ENCODE data around the gene CTSE. TPM values are rescaled to one million over a fixed set of nuclear protein-coding genes. Genes with fewer than 3 reads are reported as not detected.
A peak's percentile ranks its signal among the peaks of the same experiment; 100 is the strongest.

Gene CTSE
- total and polyA plus RNA-seq, 2 of the 8 experiments (the other 6 are each of a cell fraction or from before 2014, with no cell fraction given) = 0.03 TPM; not detected in 1

GRCh38 chr1:206037581-206037980 lies 13.9 kb upstream of the CTSE start:
- Histone ChIP-seq H3K18ac (ENCODE audit: extremely low read depth, low read length) (no peak overlapping the region), H3K79me1 (ENCODE audit: low read depth, low read length) (no peaks in the 10 kb centered on the region), H2BK12ac (ENCODE audit: low read depth, low read length) (no peak overlapping the region), H4K91ac (replicated peaks; ENCODE audit: insufficient read length, low read length) (no peak overlapping the region), H3K27ac (ENCODE audit: low read depth, low read length) (no peak overlapping the region), H2BK120ac (replicated peaks; ENCODE audit: low read depth, low read length) (no peak overlapping the region), H3K9me3 (ENCODE audit: insufficient read depth in 2 of 2, low read depth in 1 of 2, low read length in 1 of 2) (no peaks in the 10 kb centered on the region), H3K36me3 (ENCODE audit: control insufficient read depth in 2 of 4, insufficient read depth in 4 of 4, low read length in 3 of 4) (no peaks in the 10 kb centered on the region), H2BK5ac (ENCODE audit: low read depth, low read length) (no peak overlapping the region), H3K23me2 (ENCODE audit: low read depth, low read length) (no peaks in the 10 kb centered on the region), H3K4me2 (ENCODE audit: insufficient read depth in 1 of 2, low read depth in 2 of 2, low read length in 2 of 2) (no peak overlapping the region), H3K4me3 (ENCODE audit: extremely low read depth in 1 of 4, insufficient read depth in 2 of 4, low read depth in 3 of 4, low read length in 4 of 4) (no peak overlapping the region), H3K9ac (replicated peaks in 1 of 4; ENCODE audit: extremely low read depth in 1 of 4, low read depth in 3 of 4, low read length in 3 of 4) (no peak overlapping the region), H2BK20ac (ENCODE audit: low read length) (no peak overlapping the region), H3K4ac (replicated peaks; ENCODE audit: insufficient read length, low read depth, low read length) (no peak overlapping the region), H3K56ac (replicated peaks; ENCODE audit: insufficient read length, low read depth, low read length) (no peak overlapping the region), H2BK15ac (ENCODE audit: low read length) (no peak overlapping the region), H3K79me2 (ENCODE audit: control insufficient read depth in 1 of 2, insufficient read depth in 2 of 2, low read length in 2 of 2) (no peaks in the 10 kb centered on the region), H2AFZ (ENCODE audit: low read length) (no peak overlapping the region), H3K23ac (ENCODE audit: insufficient read length) (no peak overlapping the region), H2AK5ac (ENCODE audit: low read depth, low read length) (no peak overlapping the region), H4K5ac (ENCODE audit: insufficient read length, low read depth, low read length) (no peak overlapping the region), H3K27me3 (replicated peaks in 1 of 4; ENCODE audit: control insufficient read depth in 3 of 4, extremely low read depth in 1 of 4, insufficient read depth in 3 of 4, low read length in 3 of 4) (no peaks in the 10 kb centered on the region), H3K14ac (ENCODE audit: insufficient read length) (no peak overlapping the region), H4K8ac (ENCODE audit: extremely low read depth, insufficient read depth, low read length) (no peak overlapping the region), H4K20me1 (replicated peaks in 1 of 2; ENCODE audit: control insufficient read depth in 1 of 2, insufficient read depth in 2 of 2, low read length in 2 of 2) (no peaks in the 10 kb centered on the region), H3K4me1 (replicated peaks in 1 of 4; ENCODE audit: control insufficient read depth in 3 of 4, insufficient read depth in 4 of 4, low read length in 3 of 4) (peaks cover 2 to 9% (median 3%) of the 10 kb centered on the region in 4 experiments; a peak in 5 of 7 replicates)
- POLR2A ChIA-PET (ENCODE audit: partially characterized antibody) = no interaction called here
- CTCF ChIA-PET (ENCODE audit: partially characterized antibody) = interaction anchor here (0.7 to 2.0 kb wide), 8 partner anchors 9 to 80 kb away, joined by 3 to 8 read pairs (median 4); partner anchors contain the start of gene AVPR1B
- TF ChIP-seq TCF12 (IDR thresholded peaks at IDR 0.05; ENCODE audit: low read depth, low read length) = no peak
- no peak for TF ChIP-seq CEBPB (IDR thresholded peaks at IDR 0.05; ENCODE audit: low read depth, low read length)
- TF ChIP-seq EP300 (IDR thresholded peaks at IDR 0.05; ENCODE audit: borderline replicate concordance in 1 of 2, low read depth in 2 of 2, low read length in 2 of 2) = no peak
- TF ChIP-seq SIN3A (conservative IDR thresholded peaks at IDR 0.05 in 1 of 2, IDR thresholded peaks at IDR 0.05 in 1 of 2; ENCODE audit: low read depth in 1 of 2, low read length in 2 of 2) = no peak
- TF ChIP-seq SP2 (IDR thresholded peaks at IDR 0.05; ENCODE audit: low read length) = no peak
- TF ChIP-seq CBX8 (IDR thresholded peaks at IDR 0.05; ENCODE audit: borderline replicate concordance, low read depth, low read length) = no peak
- no peak for TF ChIP-seq SRF (IDR thresholded peaks at IDR 0.05; ENCODE audit: low read depth, low read length)
- no peak for TF ChIP-seq GTF2F1 (IDR thresholded peaks at IDR 0.05; ENCODE audit: borderline replicate concordance, low read depth, low read length)
- peak in 1 of 2 experiments; percentile 22 for DNase-seq (ENCODE audit: low read depth in 1 of 2, low spot score in 2 of 2)
- WGBS, 2 experiments (ENCODE audit: extremely low coverage in 1 of 2, insufficient coverage in 1 of 2, insufficient read length in 1 of 2, insufficient replicate concordance in 2 of 2, low coverage in 1 of 2, low lambda C conversion rate in 2 of 2, missing lambda C conversion rate in 1 of 2) = 91% methylated on average over 9 of the region's 9 CpGs; no CpG with 5 or more reads in 1 of the 2 experiments
- FAIRE-seq = no peak

Data from H1 (cell line).